NCI-H2227 (cell line): ENCODE results near the gene HSPD1.
"Not testable (repeated sequence)": the region's sequence is repeated elsewhere in the genome, so short reads cannot be mapped to it uniquely, and the experiment has no call there.

ENCODE experiments used
- DNase-seq: peaks from one replicate; lab custom pipeline; 2025; ENCODE audit not compliant: unreplicated experiment; lab: John Stamatoyannopoulos, UW

Gene HSPD1

GRCh38 chr2:197497326-197497725 lies 2.3 kb downstream of the HSPD1 start:
- DNase-seq, result no peak

- DNase-seq, result no peak
These were observed 2.9 kb downstream of the HSPD1 start for GRCh38 chr2:197496695-197497094.

GRCh38 chr2:197495433-197496134 lies 4.1 kb downstream of the HSPD1 start:
- DNase-seq, result no peak

- DNase-seq, result no peak
These were observed 12.3 kb downstream of the HSPD1 start for GRCh38 chr2:197487385-197487784.

- DNase-seq, result no peak
These were observed 13.5 kb downstream of the HSPD1 start for GRCh38 chr2:197486175-197486574.

- DNase-seq, result not testable (repeated sequence)
These were observed 15.4 kb downstream of the HSPD1 start for GRCh38 chr2:197484248-197484647.

GRCh38 chr2:197480165-197481036 lies 19.2 kb downstream of the HSPD1 start:
- no peak for DNase-seq

GRCh38 chr2:197477797-197478196 lies 21.8 kb downstream of the HSPD1 start:
- DNase-seq, result no peak

- no peak for DNase-seq
These were observed 27.5 kb downstream of the HSPD1 start for GRCh38 chr2:197472166-197472565.

GRCh38 chr2:197464175-197464574 lies 35.5 kb downstream of the HSPD1 start:
- DNase-seq, result no peak

GRCh38 chr2:197461057-197461456 lies 38.6 kb downstream of the HSPD1 start:
- no peak for DNase-seq

GRCh38 chr2:197460649-197461048 lies 39.0 kb downstream of the HSPD1 start:
- DNase-seq, result no peak

GRCh38 chr2:197455428-197455827 lies 44.2 kb downstream of the HSPD1 start:
- no peak for DNase-seq

- no peak for DNase-seq
These were observed 44.7 kb downstream of the HSPD1 start for GRCh38 chr2:197454923-197455322.

- DNase-seq, result no peak
These were observed 45.7 kb downstream of the HSPD1 start for GRCh38 chr2:197453914-197454398.

- DNase-seq, result peak; percentile 100
These were observed 46.3 kb downstream of the HSPD1 start, which contains the start of gene COQ10B for GRCh38 chr2:197453123-197453913. TSS of gene COQ10B (plus strand) at chr2:197453552. CDS start at chr2:197453561, 9 bp downstream.

- DNase-seq, result no peak
These were observed 46.9 kb downstream of the HSPD1 start for GRCh38 chr2:197452754-197453122.

GRCh38 chr2:197450935-197451358 lies 48.7 kb downstream of the HSPD1 start:
- DNase-seq, result peak; percentile 36

GRCh38 chr2:197450465-197450864 lies 49.2 kb downstream of the HSPD1 start:
- DNase-seq, result no peak

- no peak for DNase-seq
These were observed 52.8 kb downstream of the HSPD1 start for GRCh38 chr2:197446844-197447243.

- DNase-seq, result no peak
These were observed 53.9 kb downstream of the HSPD1 start for GRCh38 chr2:197445746-197446145.
